Stimulated activated CD8-positive, alpha-beta memory T cell treated with anti-CD3 and anti-CD28 coated beads, Interleukin-15, amount 100 ng/mL, for 48 hours (primary cell): ENCODE results near the gene SIGLEC1.

Experiments
- DNase-seq, 2 donors: peaks; one replicate each; pipeline ENCODE4 v3.0.0-alpha.2; 2020; ENCODE audit warnings: low read depth in 2 of 2

The SIGLEC1 gene

GRCh38 chr20:3744806-3745685 is 32.6 kb upstream of the SIGLEC1 start:
- peak; percentile 45 to 55 for DNase-seq

- no peak for DNase-seq
These were observed 31.6 kb upstream of the SIGLEC1 start for GRCh38 chr20:3744037-3744436.

- DNase-seq: no peak
These were observed 30.9 kb upstream of the SIGLEC1 start for GRCh38 chr20:3743251-3743650.

- DNase-seq: no peak
These were observed 29.5 kb upstream of the SIGLEC1 start for GRCh38 chr20:3741836-3742458.

- no peak for DNase-seq
These were observed 28.4 kb upstream of the SIGLEC1 start for GRCh38 chr20:3740615-3741301.

- DNase-seq: no peak
These were observed 27.6 kb upstream of the SIGLEC1 start for GRCh38 chr20:3739926-3740451.

GRCh38 chr20:3739054-3739925 is 26.9 kb upstream of the SIGLEC1 start:
- DNase-seq: no peak

- no peak for DNase-seq
These were observed 26.0 kb upstream of the SIGLEC1 start for GRCh38 chr20:3738111-3739053.

- DNase-seq: no peak
These were observed 23.4 kb upstream of the SIGLEC1 start for GRCh38 chr20:3735768-3736167.

- DNase-seq: no peak
These were observed 21.9 kb upstream of the SIGLEC1 start for GRCh38 chr20:3734111-3734843.

- DNase-seq: no peak
These were observed 21.0 kb upstream of the SIGLEC1 start for GRCh38 chr20:3733119-3733995.

GRCh38 chr20:3732327-3733118 is 20.1 kb upstream of the SIGLEC1 start, which contains the start of gene HSPA12B:
Gene HSPA12B (plus strand): TSS chr20:3732685. CDS start chr20:3738675, 5,990 bp downstream.
- DNase-seq: no peak

GRCh38 chr20:3731944-3732326 is 19.5 kb upstream of the SIGLEC1 start:
- no peak for DNase-seq

GRCh38 chr20:3730803-3731672 is 18.6 kb upstream of the SIGLEC1 start:
- DNase-seq: no peak

- no peak for DNase-seq
These were observed 17.6 kb upstream of the SIGLEC1 start for GRCh38 chr20:3729811-3730540.

- DNase-seq: no peak
These were observed 17.0 kb upstream of the SIGLEC1 start for GRCh38 chr20:3729378-3729777.
